HG03558 (cell line): ENCODE results near the gene MRPS18C.

Source experiments
- ATAC-seq: cut with Tn5 transposase; IDR thresholded peaks from one replicate; pipeline ENCODE4 v1.9.1; 2021; ENCODE audit warnings: moderate number of reproducible peaks; ENCODE audit not compliant: unreplicated experiment; ENCODE audit errors: extremely low read depth

Gene MRPS18C

GRCh38 chr4:83455281-83456183 is at the start of gene MRPS18C, which contains the start of gene HELQ:
Gene MRPS18C, plus strand, starts transcription at chr4:83456058. Its CDS starts 20 bp downstream, at chr4:83456078.
Gene HELQ, minus strand, starts transcription at chr4:83455823. Its CDS starts 130 bp downstream, at chr4:83455693.
- peak; percentile 91 for ATAC-seq

GRCh38 chr4:83408908-83409307 is 47.0 kb upstream of the MRPS18C start:
- no peak for ATAC-seq

GRCh38 chr4:83413676-83414075 is 42.2 kb upstream of the MRPS18C start:
- no peak for ATAC-seq

GRCh38 chr4:83417566-83417965 is 38.3 kb upstream of the MRPS18C start:
- no peak for ATAC-seq

DNA sequence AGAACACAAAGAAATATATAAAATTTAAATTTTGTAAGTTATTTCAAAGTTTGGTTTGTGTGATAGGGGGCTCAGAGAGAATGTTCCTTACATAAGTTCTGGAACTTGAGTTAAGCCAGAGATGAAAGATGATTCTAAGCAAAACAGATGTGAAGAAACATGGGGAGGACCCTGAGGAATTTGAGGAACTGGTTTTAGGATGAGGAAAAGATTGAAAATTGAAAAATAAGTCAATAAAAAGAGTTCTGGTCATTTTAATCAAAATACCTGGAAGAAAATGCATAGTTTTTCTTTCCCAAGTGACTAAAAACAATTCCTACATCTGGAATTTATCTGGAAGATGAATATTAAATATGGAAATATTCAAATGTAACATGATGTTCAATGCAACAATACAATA is 37.6 kb upstream of the MRPS18C start:
- no peak for ATAC-seq

DNA sequence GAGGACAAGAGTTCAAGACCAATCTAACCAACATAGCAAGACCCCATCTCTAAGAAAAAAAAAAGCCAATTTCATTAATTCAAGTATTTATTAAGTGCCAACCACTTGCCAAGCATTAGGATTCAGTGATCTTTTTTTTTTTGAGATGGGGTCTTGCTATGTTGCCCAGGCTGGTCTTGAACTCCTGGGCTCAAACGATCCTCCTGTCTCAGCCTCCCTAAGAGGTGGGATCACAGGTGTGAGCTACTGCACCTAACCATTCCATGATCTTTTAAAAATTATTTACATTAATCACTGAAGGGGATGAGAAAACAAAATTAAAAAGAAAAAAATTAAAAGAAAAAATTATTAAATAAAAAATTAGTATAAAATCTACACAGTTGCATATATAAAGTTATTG is 24.7 kb upstream of the MRPS18C start:
- no peak for ATAC-seq

GRCh38 chr4:83436680-83437079 is 19.2 kb upstream of the MRPS18C start:
- no peak for ATAC-seq

DNA sequence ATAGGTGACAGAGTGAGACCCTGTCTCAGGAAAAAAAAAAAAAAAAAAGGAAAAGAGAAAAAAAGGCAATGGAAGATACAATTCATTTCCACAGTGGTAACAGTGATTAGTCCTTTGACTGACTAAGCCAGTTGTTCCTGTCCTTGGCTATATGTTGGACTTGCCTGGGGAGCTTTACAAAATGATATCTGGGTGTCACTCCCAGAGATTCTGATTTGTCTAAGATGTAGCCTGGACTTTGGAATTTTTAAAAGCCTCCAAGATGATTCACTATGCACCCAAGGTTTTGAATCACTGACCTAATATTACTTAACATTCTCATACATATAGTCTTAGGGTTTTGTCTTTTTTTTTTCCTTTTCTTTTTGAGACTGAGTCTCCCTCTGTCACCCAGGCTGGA is 17.1 kb upstream of the MRPS18C start:
- ATAC-seq, result no peak

- ATAC-seq, result no peak
Observed at GRCh38 chr4:83440148-83440814, 15.6 kb upstream of the MRPS18C start.

- no peak for ATAC-seq
Observed at GRCh38 chr4:83440899-83441298, 15.0 kb upstream of the MRPS18C start.

DNA sequence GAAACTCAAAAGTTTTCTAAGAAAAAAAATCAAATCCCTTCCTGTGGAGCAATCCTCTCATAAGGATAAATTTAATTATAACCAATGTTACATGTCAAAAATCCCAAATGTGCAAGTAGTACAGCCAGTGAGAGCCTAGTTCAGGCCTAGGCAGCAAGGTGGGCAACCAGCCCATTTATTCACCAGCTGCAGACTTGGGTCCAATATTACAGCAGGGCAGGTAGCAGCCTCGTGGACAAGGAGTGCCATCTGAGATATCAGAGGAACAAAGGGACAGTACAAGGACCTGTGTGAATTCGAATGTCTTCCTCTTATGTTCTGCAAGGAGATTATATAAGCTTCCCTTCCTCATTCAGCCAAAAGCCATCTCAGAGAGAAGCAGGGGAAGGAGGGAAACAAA is 6.8 kb upstream of the MRPS18C start:
- no peak for ATAC-seq

- no peak for ATAC-seq
Observed at GRCh38 chr4:83454686-83455085, 1.2 kb upstream of the MRPS18C start.

GRCh38 chr4:83456184-83456501 is 285 bp downstream of the MRPS18C start:
- no peak for ATAC-seq

- ATAC-seq, result no peak
Observed at GRCh38 chr4:83473423-83473822, 17.6 kb downstream of the MRPS18C start.

DNA sequence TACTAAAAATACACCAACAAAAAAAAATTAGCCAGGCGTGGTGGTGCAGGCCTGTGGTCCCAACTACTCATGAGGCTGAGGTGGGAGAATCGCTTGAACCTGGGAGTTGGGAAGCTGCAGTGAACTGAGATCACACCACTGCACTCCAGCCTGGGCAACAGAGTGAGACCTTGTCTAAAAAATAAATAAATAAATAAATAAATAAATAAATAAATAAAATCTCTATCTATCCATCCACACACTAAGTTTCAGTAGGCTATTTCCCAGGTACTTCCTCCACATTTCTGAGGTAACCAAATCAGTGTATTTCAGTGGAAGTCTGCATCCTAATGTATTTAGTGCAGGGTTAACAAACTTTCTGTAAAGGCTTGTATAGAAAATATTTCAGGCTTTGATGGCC is 18.1 kb downstream of the MRPS18C start:
- ATAC-seq, result no peak

DNA sequence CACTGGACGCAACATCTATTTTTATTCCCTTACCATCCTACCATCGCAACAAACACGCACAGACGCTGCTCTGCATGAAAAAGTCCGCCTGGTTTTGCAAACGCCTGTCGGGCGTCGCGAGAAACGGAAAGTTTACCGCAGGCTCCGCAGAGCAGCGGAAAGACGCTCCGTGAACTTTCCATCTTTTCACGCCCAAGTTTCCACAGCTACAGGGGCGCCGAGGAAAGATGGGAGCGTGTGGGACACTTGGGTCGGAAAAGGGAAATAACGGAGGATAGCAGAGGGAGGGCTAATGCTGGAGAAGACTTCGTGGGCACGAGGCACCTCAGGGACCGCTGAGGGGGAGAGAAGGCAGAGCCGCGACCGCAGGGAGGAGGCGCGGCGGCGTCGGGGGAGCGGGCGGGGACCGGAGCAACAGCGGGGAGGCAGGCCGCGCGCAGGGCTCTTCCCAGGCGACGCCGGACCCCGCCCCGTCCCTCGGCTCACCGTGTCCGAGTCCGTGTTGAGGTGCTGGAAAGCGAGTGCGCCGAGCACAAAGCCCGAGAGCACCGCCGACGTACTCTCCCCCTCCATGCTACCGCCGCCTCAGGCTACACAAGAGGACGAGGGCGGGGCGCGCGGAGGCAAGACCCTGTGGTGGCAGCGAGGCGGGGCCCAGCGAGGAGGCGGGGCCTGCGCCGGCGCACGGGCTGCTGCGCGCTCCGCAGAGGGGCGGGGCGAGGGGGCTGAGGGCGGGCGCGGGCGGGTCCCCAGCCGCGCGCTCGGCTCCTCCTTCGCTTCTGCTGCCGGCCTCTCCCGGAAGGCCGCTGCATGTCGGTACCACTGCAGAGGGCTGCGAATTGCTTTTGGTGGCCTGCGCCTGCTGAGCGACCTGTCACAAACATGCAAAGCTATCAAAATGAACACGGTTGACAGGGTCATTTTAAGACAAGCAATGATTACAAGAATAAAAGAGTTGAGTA is 28.9 kb downstream of the MRPS18C start, which contains the start of gene ABRAXAS1:
Gene ABRAXAS1 (minus strand): TSS at position 601 of the 962 bp plus-strand sequence. CDS start 28 bp downstream, at position 573.
- peak; percentile 92 for ATAC-seq

DNA sequence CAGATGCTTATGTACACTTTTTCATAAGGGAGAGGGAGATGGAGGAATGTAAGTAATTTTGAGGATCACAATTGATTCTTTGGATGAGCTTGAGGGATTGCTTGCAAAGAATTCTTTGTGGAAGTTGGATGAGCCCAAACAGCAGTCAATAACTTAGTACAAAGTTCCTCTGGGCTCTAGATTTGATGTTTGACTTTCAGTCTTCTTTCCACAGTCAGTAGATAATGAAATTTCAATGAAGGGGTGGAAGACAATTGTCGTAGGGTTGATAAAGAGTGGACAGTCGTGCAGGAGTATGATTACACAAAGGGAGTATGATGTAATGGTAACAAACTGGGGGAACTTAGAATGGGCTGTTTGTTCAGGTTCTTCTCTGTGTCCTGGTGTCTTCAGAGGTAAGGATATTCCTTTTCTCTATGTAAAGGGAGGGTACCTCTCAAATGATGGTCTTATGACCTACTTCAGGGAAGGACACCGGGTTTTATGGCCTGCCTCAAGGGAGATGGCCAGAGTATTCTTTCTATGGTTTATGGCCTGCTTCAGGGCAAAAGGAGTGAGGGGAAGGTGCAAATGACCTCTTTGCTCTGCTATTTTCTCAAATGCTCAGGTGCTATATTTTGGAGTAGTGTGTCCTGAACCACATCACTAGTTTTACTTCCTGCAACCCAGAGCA is 30.7 kb downstream of the MRPS18C start:
- ATAC-seq, result no peak

DNA sequence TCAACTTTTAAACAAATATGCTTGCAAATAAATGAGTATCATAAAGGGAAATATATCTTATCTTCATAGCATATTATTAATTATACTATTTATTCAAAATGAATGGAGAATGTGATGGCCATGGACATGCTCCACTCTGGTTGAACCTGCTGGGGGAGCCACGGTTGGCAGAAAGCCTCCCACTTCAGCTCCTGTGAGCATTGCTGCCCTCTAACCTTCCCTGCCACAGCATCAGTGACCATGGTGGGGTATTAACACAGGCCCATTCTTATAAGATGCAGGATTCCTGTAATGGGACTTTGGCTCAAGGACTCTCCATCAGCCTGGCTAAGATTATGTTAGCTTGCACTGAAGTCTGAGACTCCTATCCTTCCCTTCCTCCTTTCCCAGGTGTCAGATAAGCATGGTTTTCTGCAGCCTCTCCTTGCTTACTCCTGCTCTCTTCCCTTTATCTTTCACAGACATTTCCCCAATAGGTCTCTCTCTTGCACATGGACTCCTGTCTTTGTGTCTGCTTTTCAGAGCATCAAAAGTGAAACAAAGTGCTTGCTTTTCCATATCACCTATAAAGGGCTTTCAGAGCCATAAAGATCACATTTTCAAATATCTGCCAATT is 34.0 kb downstream of the MRPS18C start:
- no peak for ATAC-seq

DNA sequence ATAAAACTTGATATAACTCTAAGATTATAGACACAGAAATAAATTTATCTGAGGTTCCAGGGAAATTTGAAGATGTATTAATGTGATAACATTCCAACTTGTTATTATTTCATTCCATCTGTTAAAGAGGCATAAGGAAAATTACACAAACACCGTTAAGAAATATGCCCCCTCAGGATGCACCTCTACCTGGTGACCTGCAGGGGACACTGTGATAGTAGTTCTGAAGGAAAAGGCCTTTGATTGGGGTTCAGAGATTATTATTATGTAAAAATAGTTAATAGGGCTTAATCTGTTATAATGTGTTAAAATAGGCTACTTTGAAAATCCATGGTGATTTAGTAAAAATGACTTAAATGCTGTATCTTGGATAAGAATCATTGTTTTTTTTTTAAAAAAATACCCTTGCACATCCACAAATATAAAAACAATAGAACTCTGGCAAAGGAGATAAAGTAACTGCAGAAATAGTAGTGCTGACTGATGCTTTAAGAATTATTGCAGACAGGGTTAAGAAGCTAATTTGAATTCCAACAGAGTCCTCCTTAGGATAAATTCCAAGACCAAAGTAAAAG is 35.1 kb downstream of the MRPS18C start:
- ATAC-seq, result no peak
